Activated CD4-positive, CD25-positive, alpha-beta regulatory T cell treated with anti-CD3 and anti-CD28 coated beads, Interleukin-2, amount 50 U/mL, for 72 hours (primary cell): Measurements from ENCODE around the gene RAB5IF.
"Not testable (repeated sequence)": the region's sequence is repeated elsewhere in the genome, so short reads cannot be mapped to it uniquely, and the experiment has no call there.

Experiments
- DNase-seq: peaks from one replicate; pipeline ENCODE4 v3.0.0; 2021

The RAB5IF gene

DNA sequence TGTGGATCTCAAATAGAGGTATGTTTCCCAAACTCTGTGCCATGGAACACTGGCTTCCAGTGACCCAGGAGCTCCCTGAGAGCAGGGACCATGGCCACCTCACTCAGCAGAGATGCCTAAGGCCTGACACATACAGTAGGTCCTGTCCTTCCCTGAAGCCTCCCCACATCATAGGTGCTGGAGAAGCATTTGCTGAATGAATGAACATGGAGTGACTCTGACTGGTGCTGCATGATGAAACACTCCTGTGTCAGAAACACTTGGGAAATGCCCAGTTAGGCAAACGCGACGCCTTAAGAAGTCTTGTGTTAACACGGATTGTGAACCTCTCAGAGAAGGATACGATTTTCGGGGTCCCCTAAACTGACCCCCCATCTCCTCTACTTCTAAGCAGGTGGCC is 26.1 kb downstream of the RAB5IF start:
- no peak for DNase-seq

DNA sequence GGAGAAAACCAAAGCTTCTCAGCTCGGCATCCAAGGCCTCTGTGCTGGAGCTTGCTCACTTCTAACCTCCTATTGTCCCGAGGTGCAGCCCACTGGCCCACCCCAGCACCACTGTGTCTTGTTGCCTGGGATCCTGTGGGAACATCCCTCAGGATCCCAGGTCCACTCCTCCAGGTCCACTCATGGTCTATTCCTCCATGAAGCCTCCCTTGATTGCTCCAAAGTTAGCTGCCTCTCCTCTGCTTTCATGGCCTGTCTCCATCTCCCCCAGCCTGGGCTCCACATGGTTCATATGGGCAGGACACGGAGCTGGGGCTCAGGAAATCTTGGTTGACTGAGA is 26.5 kb downstream of the RAB5IF start:
- no peak for DNase-seq

DNA sequence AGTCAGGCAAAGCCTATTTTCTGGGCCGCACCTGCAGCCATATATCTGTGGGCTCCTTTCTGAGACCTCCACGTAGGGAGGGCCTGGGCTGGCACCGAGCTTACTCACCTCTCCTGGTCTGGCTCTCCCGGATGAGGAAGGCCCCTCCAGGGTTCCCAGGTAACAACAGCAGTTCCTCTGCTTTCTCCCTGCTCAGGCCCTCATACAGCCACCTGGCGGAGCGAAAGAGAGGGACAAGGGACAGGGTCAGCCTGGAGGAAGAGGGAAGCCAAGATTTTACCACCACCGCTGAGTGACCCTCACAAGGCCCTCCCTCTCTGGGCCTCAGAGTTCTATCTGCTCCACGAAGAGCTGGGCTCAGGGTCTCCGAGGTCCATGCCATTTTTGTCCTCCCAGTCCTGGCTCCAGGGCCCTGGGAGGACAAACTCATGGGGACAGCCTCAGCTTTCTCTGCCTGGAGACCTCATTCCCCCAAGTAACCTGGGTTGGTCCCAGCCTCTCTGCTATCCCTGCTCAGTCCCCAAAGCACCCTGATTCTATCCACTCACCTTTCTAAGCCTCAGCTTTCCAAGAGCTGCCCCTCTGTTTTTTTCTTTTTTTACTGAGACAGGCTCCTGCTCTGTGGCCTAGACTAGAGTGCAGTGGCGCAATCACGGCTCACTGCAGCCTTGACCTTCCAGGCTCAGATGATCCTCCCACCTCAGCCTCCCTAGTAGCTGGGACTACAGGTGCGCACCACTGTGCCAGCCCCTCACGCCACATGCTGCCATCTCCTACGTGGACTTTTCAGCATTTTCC is 27.1 kb downstream of the RAB5IF start:
- DNase-seq, result no peak

DNA sequence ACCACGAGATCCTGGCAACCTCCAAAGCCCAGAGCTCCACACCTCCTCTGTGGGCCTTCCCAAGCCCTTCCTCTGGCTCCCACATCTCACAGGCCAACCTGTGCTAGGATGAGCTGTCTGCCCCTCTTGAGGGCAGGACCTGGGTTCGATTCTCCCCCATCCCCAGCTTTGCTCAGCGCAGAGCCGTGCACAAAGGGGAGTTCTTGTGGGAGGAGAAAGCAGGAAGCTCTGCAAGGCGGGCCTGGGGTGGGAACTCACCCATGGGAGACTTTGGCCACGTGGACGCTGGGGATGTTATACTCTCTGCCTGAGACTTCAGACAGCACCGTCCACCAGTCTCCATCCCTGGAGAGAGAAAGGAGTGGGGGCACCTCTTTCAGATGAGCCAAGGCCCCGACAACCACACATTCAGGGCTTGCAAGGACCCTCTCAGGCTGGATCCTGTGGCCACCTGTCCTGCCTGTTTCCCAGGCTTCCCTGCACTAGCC is 27.8 kb downstream of the RAB5IF start:
- DNase-seq, result no peak

DNA sequence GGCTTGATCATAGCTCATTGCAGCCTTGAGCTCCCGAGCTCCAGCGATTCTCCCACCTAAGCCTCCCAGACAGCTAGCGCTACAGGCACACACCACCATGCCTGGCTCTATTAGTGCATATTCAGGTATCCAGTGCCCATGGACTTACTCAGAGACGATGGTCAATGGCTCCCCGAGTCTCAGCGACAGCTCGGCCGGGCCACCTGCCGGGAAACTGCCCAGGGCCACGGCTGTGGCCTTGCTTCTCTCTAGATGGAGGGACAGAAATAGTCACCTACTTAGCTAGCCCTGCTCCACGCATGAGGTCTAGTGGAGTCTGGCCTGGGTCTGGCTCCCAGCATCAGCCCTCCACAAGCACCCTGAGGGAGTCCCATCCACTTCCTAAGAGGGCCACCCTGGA is 28.8 kb downstream of the RAB5IF start:
- no peak for DNase-seq

DNA sequence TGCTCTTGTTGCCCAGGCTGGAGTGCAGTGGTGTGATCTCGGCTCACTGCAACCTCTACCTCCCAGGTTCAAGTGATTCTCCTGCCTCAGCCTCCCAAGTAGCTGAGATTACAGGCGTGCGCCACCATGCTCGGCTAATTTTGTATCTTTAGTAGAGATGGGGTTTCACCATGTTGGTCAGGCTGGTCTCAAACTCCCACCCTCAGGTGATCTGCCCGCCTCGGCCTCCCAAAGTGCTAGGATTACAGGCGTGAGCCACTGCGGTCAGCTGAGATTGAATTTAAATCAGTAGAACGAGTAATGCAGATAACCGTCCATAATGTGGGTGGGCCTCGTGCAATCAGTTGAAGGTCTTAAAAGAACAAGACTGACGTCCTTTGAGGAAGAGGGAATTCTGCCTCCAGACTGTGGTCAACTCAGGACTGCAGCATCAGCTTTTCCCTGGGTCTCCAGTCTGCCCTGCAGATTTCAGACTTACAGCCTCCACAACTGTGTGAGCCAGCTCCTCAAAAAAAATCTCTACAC is 33.4 kb downstream of the RAB5IF start:
- not testable (repeated sequence) for DNase-seq

DNA sequence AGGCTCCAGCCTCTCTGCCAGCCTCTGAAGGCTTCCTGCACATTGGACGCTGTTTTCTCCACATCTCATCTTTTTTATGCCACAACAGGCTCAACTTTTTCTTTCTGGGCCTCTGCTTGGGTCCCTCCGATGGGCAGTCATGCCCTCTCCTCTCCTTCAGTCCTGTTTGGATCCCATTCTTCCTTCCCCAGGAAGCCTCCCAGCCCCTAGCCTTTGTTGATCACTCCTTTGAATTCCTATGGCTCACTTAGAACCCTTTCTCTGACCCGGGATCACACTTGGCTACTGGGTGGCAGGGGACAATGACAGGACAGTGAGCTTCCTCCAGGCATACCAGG is 35.9 kb downstream of the RAB5IF start:
- no peak for DNase-seq

DNA sequence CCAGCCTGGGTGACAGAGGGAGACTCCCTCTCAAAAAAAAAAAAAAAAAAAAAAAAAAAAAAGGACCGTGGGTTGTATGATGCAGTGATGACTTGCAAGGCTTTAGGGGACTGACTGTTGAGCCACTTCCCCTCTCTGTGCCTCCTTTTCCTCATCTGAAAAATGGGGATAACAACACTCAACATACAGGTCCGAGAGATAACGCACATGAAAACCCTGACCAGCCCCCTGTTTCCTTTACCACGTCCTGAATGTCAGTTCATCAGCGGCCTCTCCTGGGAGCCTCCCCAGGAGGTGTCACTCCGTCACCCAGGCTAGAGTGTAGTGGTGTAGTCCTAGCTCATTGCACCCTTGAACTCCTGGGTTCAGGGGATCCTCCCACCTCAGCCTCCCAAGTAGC is 36.6 kb downstream of the RAB5IF start:
- DNase-seq, result no peak

DNA sequence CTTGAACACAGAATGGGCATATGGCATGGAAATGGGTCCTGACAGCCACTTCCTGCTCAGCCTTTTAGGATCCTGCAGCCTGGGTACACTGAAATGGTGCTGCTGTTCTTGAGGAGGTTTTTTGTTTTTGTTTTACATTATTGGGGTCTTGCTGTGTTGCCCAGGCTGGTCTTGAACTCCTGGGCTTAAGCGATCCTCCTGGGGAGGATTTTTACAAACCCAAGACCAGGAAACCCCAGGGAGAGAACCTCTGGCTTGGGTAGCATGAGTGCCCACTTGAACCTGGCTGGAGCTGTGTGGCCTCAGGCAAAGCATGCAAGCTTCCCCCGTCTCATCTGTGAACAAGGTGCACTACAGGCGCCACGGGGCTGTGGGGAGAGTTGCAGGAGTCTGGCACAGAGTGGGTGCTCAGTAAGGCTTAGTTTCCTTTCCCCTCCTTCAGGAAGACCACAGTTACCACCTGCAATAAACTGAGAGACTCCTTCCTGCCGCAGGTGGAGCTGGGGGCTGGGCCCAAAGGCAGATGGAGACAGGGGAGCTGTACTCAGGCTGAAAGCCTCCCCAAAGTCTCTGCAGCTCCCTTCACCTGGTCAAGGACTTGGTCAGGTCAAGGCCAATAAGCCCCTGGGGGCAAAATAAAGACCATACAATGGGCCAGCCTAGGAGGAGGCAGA is 38.6 kb downstream of the RAB5IF start:
- peak; percentile 55 for DNase-seq

DNA sequence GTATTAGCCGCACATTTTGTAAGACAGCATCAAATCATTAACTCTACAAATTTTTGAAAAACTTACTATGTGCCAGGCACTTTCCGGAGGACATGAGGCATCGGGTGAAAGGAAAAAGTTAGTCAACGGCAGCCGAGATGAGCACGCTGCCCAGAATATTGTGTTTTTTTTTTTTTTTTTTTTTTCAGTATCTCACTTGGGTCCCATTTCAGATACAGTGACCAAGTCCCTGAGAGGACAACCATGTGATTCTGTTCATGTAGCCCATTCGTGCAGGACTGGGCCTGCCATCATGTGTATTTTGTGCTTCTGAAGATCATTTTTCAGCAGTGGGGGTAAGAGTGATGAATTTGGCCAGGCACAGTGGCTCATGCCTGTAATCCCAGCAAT is 39.1 kb downstream of the RAB5IF start:
- DNase-seq, result no peak

DNA sequence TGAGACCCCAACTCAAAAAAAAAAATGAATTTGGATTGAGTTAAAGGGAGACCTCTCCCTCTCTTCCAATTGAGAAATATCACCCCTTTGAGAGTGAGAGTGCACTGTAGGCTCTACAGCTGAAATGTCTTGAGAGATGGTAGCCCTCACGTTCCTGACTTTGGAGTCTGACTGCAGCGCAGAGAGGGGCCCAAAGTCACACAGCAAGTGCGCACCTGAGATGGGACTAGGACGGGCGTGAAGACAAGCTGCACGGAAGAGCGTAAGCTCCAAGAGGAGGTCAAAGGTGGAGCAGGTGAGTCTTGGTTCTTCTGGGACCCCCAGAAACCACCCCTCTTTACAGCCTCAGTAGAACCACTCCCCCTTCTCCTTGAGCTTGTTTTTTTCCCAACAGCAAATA is 39.8 kb downstream of the RAB5IF start:
- no peak for DNase-seq

DNA sequence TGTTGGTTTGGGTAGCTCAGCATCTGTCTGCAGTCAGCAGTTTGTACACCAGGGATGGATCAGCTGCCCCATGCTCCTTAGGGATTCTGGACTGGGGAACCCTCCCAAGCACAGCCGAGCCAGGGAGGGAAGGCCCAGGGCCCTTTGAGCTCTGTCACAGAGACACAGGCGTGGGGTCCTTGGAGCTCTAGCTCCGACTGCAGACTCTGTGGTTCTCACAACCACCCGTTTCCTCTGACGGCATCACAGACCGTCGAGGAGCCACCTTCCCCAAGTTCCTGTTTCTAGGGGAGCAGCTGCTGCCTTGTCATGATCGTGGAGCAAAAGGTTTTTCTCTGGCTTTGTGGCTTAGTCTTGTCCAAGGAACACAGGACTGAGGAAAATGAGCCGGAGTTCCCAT is 40.4 kb downstream of the RAB5IF start, which contains the start of gene SLA2:
SLA2 (minus strand) TSS at position 199 of the 400 bp plus-strand sequence. CDS start 4,861 bp downstream, outside the sequence.
- peak; percentile 54 for DNase-seq

DNA sequence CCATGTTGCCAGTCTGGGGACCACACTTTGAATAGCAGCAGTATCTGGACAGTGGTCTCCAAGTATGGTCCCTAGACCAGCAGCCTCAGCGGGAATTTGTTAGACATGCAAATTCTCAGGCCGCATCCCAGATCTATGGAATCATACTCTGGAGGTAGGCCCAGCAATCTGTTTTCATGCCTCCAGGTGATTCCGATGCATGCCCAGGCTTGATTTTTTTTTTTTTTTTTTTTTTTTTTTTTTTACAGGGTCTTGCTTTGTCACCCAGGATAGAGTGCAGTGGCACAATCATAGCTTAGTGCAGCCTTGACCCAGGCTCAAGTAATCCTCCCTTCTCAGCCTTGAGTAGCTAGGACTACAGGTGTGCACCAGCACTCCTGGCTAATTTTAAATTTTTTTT is 41.1 kb downstream of the RAB5IF start:
- no peak for DNase-seq

DNA sequence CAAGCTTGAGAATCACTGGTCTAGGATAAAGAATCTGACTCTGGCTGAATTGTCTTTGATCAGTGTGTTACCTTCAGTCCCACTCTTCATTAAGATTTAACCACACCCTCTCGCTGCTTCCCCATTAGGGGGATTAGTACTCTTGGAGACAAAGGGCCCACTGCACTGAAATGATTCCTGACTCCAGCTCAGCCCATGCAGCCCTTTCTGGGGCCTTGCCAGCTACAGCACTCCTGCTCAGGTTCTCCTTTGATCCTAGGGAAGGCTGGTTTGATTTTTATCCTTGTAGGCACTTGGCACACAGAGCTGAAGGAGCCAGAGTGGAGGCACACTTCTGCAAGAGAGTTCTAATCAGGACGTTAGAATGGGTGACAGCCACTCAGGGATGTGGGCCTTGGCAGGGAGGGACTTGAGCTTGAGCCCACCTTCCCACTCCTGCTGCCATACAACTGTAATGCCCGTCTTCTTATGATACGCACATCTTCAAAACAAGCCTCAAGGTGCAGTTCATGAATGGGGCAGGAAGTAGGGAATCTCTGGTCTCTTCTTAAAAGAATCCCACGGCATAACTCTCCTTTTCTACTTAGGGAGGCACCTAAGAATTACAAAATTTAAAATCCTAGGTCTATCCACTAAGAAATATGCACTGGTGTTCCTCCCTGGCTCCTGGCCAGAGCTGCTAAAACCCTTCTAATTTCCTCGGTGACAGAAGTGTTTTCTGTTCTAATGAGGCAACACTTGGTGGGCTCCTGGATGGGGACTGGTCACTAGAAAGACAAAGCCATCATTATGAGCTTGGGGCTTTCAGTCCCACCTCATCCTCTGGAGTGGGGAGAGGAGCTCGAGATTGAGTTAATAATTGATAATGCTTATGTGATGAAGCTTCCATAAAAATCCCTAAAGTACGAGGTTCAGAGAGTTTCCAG is 41.9 kb downstream of the RAB5IF start:
- no peak for DNase-seq

DNA sequence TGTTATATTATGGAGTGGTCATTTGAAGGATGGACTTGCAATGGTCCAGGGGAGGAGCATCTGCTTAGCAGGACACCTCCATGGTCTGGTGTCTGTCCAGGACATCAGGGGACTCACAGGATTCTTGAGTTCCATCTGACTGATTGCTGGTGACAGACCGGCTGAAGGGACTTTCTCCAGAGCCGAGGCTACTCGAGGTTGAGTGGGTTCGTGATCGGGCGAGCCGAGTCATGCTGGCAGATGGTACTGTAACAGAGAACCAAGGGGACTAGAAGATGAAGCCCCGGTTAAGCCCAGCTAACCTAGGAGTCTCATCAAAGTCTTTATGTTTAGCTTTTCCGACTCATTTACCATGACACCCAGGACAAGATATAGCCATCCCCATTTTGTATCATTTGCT is 47.9 kb downstream of the RAB5IF start:
- DNase-seq, result no peak

DNA sequence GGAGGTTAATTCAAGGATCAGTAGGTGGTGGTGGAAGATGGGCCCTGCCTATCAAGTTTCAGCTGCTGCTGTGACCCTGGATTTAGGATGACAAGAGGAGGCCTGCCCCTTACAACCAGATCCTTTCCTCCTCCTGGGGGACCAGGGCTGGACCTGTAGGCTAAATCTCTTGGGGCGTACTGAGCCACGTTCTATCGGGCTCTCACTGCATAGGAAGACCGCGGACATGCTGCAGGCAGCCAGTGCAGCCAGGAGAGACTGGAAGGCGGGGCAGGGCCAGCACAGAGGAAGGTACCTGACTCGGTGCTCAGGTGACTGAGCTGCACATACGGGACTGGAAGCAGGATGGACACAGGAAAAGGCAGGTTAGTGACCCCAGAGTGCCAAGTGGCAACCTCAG is 48.9 kb downstream of the RAB5IF start:
- no peak for DNase-seq

DNA sequence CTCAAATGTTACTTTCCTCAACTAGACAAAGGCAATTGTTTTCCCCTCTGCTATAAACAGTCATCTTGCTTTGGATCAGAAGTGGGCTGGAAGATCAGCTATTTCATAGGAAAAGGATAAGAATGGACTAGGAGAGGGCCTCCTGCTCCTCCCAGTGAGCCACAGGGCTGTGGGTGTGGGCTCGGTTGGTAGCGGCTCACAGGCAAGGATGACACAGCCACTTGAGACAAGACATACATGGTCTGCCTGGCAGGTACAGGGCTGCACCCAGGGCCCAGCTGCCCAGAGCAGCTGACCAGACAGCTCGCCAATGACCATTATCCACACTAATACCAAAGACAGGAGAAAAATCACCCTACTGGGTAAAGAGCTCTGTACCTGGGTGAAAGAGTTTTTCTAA is 49.4 kb downstream of the RAB5IF start:
- DNase-seq, result no peak

DNA sequence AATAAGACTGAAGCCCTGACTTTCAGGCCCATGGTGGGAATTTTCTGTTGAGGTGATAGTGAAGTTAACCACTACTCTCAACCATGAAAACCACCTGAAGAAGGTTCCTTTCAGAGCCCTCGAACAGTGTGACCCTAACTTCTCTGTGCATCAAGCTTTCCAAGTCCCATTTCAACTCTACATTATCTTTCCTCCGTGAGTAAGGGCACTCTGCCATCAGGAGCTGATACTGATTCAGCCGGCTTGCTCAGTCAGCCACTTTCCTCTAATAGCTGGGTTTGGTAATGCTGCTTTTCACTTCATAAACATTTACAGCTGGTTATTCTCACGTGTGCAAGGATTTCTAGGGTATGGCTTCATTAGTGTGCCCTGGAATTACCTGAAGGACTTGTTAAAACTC is 51.2 kb downstream of the RAB5IF start:
- no peak for DNase-seq

DNA sequence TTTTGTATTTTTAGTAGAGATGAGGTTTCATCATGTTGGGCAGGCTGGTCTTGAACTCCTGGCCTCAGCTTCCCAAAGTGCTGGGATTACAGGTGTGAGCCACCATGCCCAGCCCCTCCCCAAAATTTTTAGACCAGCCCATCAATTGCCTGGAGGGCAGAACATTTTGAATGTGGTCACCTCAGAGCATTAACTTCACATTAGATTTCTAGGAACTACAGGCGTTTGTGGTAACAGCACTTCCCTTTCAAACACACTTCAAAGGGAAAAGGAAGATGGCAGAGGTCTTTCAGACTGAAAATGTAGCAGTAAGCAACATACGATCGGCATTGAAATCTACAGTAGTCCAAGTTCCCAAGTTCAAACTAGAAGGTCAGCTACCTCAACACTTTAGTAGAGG is 52.7 kb downstream of the RAB5IF start:
- no peak for DNase-seq
